HEK293T (cell line): Measurements from ENCODE around the gene DYNC2LI1.

ENCODE experiments used
- ARNT ChIP-seq: fragments of 450-650 bp; IDR thresholded peaks from 2 replicates; pipeline ENCODE4 v1.6.1; 2017; ENCODE audit warnings: mild to moderate bottlenecking
- BHLHE40 ChIP-seq: fragments of 450-650 bp; IDR thresholded peaks from 2 replicates; pipeline ENCODE4 v1.6.1; 2016; ENCODE audit warnings: mild to moderate bottlenecking, moderate library complexity, borderline replicate concordance
- ELF4 ChIP-seq: fragments of 450-650 bp; IDR thresholded peaks from 2 replicates; pipeline ENCODE4 v1.6.1; 2017; ENCODE audit warnings: antibody characterized with exemption
- SP1 ChIP-seq: fragments of 450-650 bp; IDR thresholded peaks from 2 replicates; pipeline ENCODE4 v1.6.1; 2017
- SUZ12 ChIP-seq: fragments of 450-650 bp; IDR thresholded peaks from 2 replicates; pipeline ENCODE4 v1.6.1; 2016; ENCODE audit warnings: mild to moderate bottlenecking
- TARDBP ChIP-seq: fragments of 450-650 bp; IDR thresholded peaks from 2 replicates; pipeline ENCODE4 v1.6.1; 2016
- TF ChIP-seq, protein P1 (sequence below): fragments of 450-650 bp; IDR thresholded peaks from 2 replicates; pipeline ENCODE4 v1.6.1; 2016

DNA sequence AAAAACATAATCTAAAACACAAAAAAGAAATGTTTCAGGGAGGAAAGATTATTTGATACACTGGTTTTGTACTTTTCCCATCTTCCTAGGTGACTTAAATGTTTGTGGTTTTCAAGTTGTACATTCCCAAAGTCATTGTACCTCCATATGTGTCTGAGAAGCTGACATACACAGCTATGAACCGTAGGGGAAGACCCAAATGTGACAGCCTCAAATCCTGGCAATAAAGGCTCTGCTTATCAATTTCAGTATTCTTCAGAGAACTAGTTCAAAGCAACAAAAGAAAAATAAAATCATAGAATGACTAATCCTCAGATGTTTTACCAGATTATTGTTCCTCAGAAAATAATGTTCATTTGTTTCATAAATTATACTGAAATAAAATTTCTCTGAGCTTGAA is 2.5 kb downstream of the DYNC2LI1 start:
- TF ChIP-seq TARDBP, result no peak
- TF ChIP-seq, protein P1, sequence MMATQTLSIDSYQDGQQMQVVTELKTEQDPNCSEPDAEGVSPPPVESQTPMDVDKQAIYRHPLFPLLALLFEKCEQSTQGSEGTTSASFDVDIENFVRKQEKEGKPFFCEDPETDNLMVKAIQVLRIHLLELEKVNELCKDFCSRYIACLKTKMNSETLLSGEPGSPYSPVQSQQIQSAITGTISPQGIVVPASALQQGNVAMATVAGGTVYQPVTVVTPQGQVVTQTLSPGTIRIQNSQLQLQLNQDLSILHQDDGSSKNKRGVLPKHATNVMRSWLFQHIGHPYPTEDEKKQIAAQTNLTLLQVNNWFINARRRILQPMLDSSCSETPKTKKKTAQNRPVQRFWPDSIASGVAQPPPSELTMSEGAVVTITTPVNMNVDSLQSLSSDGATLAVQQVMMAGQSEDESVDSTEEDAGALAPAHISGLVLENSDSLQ, result no peak
- no peak for TF ChIP-seq BHLHE40
- no peak for TF ChIP-seq ELF4
- TF ChIP-seq SUZ12, result no peak
- TF ChIP-seq SP1, result no peak
- no peak for TF ChIP-seq ARNT
